Erythroblast (primary cell): ENCODE results near the gene MSI2.

Experiments
- GATA1 ChIP-seq: IDR thresholded peaks from 2 replicates; pipeline ENCODE4 v1.6.1; 2011; ENCODE audit warnings: low read depth, mild to moderate bottlenecking, control low read depth, low read length, moderate library complexity
- POLR2A ChIP-seq: IDR thresholded peaks from 2 replicates; pipeline ENCODE4 v1.6.1; 2011; ENCODE audit warnings: mild to moderate bottlenecking, low read length

GRCh38 chr17:57569853-57570252 lies 313.5 kb downstream of the MSI2 start:
- TF ChIP-seq POLR2A (no peak), GATA1 (no peak)
